Measurements from ENCODE around the gene UNC13C. TPM values are rescaled to one million over a fixed set of nuclear protein-coding genes. Genes with fewer than 3 reads are reported as not detected.

The UNC13C gene
- total and polyA plus RNA-seq, 2 donors (not counting 3 experiments of a cell fraction or from before 2014, with no cell fraction given): not detected

- Histone ChIP-seq H3K36me3 (ENCODE audit: control insufficient read depth in 2 of 2, extremely low read depth in 1 of 2, insufficient read depth in 2 of 2, low read length in 2 of 2) (no peaks in the 10 kb centered on the region), H3K9me3 (replicated peaks; ENCODE audit: control insufficient read depth, insufficient read depth, low read length) (no peaks in the 10 kb centered on the region), H3K9ac (replicated peaks; ENCODE audit: extremely low read depth, insufficient read depth, low read length) (no peak overlapping the region), H3K4me2 (ENCODE audit: insufficient read depth, low read length) (no peak overlapping the region), H3K4me1 (ENCODE audit: control insufficient read depth, extremely low read depth, insufficient read depth, low read length) (no peaks in the 10 kb centered on the region), H3K27me3 (ENCODE audit: control insufficient read depth in 2 of 2, insufficient read depth in 2 of 2, low read length in 2 of 2) (no peaks in the 10 kb centered on the region), H4K20me1 (replicated peaks; ENCODE audit: control insufficient read depth, extremely low read depth, insufficient read depth, low read length) (no peaks in the 10 kb centered on the region), H2AFZ (ENCODE audit: low read depth, low read length) (no peak overlapping the region), H3K79me2 (ENCODE audit: control insufficient read depth, insufficient read depth, low read length) (no peaks in the 10 kb centered on the region), H3K27ac (ENCODE audit: insufficient read depth, low read depth, low read length) (no peak overlapping the region), H3K9me1 (replicated peaks; ENCODE audit: control insufficient read depth, extremely low read depth, insufficient read depth, low read length) (no peaks in the 10 kb centered on the region), H3K4me3 (replicated peaks in 1 of 3; ENCODE audit: insufficient read depth in 1 of 3, low read depth in 1 of 3, low read length in 3 of 3) (no peak overlapping the region)
- no TSS peak for BruUV-seq (replicated peaks)
- ChIA-PET CTCF (no interaction called here), POLR2A (no interaction called here)
- FAIRE-seq (no peak), DNase-seq (ENCODE audit: low read depth, low spot score) (no peak)
- TF ChIP-seq POLR2AphosphoS5 (IDR thresholded peaks at IDR 0.05; ENCODE audit: insufficient read depth, low read depth, low read length) (no peak), JUN (IDR thresholded peaks at IDR 0.05; ENCODE audit: borderline replicate concordance, insufficient read depth, insufficient read length, low read depth) (no peak), MAX (IDR thresholded peaks at IDR 0.05; ENCODE audit: insufficient read depth, insufficient read length) (no peak), GATA2 (IDR thresholded peaks at IDR 0.05; ENCODE audit: insufficient read depth, insufficient read length, low read depth, low read length) (no peak), FOS (IDR thresholded peaks at IDR 0.05; ENCODE audit: borderline replicate concordance, insufficient read depth, low read length) (no peak), EZH2 (IDR thresholded peaks at IDR 0.05; ENCODE audit: borderline replicate concordance, low read depth, low read length, severe bottlenecking) (no peak), POLR2A (IDR thresholded peaks at IDR 0.05; ENCODE audit: low read depth, low read length) (no peak)
- intact Hi-C loops (cut with micrococcal nuclease): no loop called here
- dilution Hi-C loops (cut with MboI; ENCODE audit: extremely low pct_ligation_motif_present, low sequenced_read_pairs): no loop called here
These were observed 681.4 kb downstream of the UNC13C start for GRCh38 chr15:54659646-54660045.

- no peak for TF ChIP-seq POLR2AphosphoS5 (IDR thresholded peaks at IDR 0.05; ENCODE audit: insufficient read depth, low read depth, low read length)
- TF ChIP-seq FOS (IDR thresholded peaks at IDR 0.05; ENCODE audit: borderline replicate concordance, insufficient read depth, low read length): no peak
- TF ChIP-seq JUN (IDR thresholded peaks at IDR 0.05; ENCODE audit: borderline replicate concordance, insufficient read depth, insufficient read length, low read depth): no peak
- no peak for TF ChIP-seq GATA2 (IDR thresholded peaks at IDR 0.05; ENCODE audit: insufficient read depth, insufficient read length, low read depth, low read length)
- no peak for TF ChIP-seq MYC (IDR thresholded peaks at IDR 0.05; ENCODE audit: low read depth, low read length)
- H3K9me1 ChIP-seq (replicated peaks; ENCODE audit: control insufficient read depth, extremely low read depth, insufficient read depth, low read length): no peaks in the 10 kb centered on the region
- ChIA-PET CTCF (no interaction called here), POLR2A (no interaction called here)
- BruUV-seq (replicated peaks): no TSS peak
- H3K9me3 ChIP-seq (replicated peaks; ENCODE audit: control insufficient read depth, insufficient read depth, low read length): no peaks in the 10 kb centered on the region
- no peak overlapping the region for H2AFZ ChIP-seq (ENCODE audit: low read depth, low read length)
- no peak for FAIRE-seq
- no peaks in the 10 kb centered on the region for H4K20me1 ChIP-seq (replicated peaks; ENCODE audit: control insufficient read depth, extremely low read depth, insufficient read depth, low read length)
- H3K27ac ChIP-seq (ENCODE audit: insufficient read depth, low read depth, low read length): no peak overlapping the region
- H3K36me3 ChIP-seq (ENCODE audit: control insufficient read depth in 2 of 2, extremely low read depth in 1 of 2, insufficient read depth in 2 of 2, low read length in 2 of 2): no peaks in the 10 kb centered on the region
- no peaks in the 10 kb centered on the region for H3K27me3 ChIP-seq (ENCODE audit: control insufficient read depth in 2 of 2, insufficient read depth in 2 of 2, low read length in 2 of 2)
- dilution Hi-C loops (cut with MboI; ENCODE audit: extremely low pct_ligation_motif_present, low sequenced_read_pairs) (no loop called here), intact Hi-C loops (cut with micrococcal nuclease) (no loop called here)
- H3K4me1 ChIP-seq (ENCODE audit: control insufficient read depth, extremely low read depth, insufficient read depth, low read length): no peaks in the 10 kb centered on the region
- no peak overlapping the region for H3K4me2 ChIP-seq (ENCODE audit: insufficient read depth, low read length)
- H3K9ac ChIP-seq (replicated peaks; ENCODE audit: extremely low read depth, insufficient read depth, low read length): no peak overlapping the region
- no peak for DNase-seq (ENCODE audit: low read depth, low spot score)
- no peak overlapping the region for H3K4me3 ChIP-seq (replicated peaks in 1 of 3; ENCODE audit: insufficient read depth in 1 of 3, low read depth in 1 of 3, low read length in 3 of 3)
- H3K79me2 ChIP-seq (ENCODE audit: control insufficient read depth, insufficient read depth, low read length): no peaks in the 10 kb centered on the region
These were observed 682.1 kb downstream of the UNC13C start for GRCh38 chr15:54660356-54660755.

All from endothelial cell of umbilical vein (primary cell).